T-helper 1 cell treated with Interleukin-12 subunit alpha and Interleukin-12 subunit beta and Interleukin-4 antibody, amounts not matched to agents 30 ng/mL and 1 ng/mL, for 36 hours (primary cell): ENCODE results near the gene RAB11A. TPM values are rescaled to one million over a fixed set of nuclear protein-coding genes. Genes with fewer than 3 reads are reported as not detected.

Source experiments
- intact Hi-C: fragments of 100-400 bp; cut with micrococcal nuclease; formaldehyde crosslinking; loops from one replicate; pipeline ENCODE4 v1.15.1; 2024
- total RNA-seq: library from RNA; stranded (reverse); gene quantifications from 2 replicates; pipeline ENCODE4 v1.2.3, GENCODE V29; 2022

RAB11A gene
- total RNA-seq, 1 donor from 2014 or later, result 212 TPM

GRCh38 chr15:65881766-65882434, 12.6 kb downstream of the RAB11A start:
- intact Hi-C loops, result loop anchor here (1.0 to 10.0 kb wide), 3 partner anchors 13 to 623 kb away; partner anchors contain the start of genes MAP2K1, RAB11A, RPL4 and ZWILCH

- intact Hi-C loops, result loop anchor here (10.0 kb wide), 2 partner anchors 501 to 621 kb away; partner anchors contain the start of genes MAP2K1, RPL4 and ZWILCH
Measured at GRCh38 chr15:65883571-65883970, 14.3 kb downstream of the RAB11A start.

GRCh38 chr15:65884511-65884910, 15.2 kb downstream of the RAB11A start:
- intact Hi-C loops, result loop anchor here (10.0 kb wide), 2 partner anchors 500 to 620 kb away; partner anchors contain the start of genes MAP2K1, RPL4 and ZWILCH

GRCh38 chr15:65885668-65886218, 16.5 kb downstream of the RAB11A start:
- intact Hi-C loops, result loop anchor here (5.0 to 10.0 kb wide), 3 partner anchors 97 to 619 kb away; partner anchors contain the start of genes MAP2K1, RPL4 and ZWILCH

GRCh38 chr15:65887565-65887964, 18.3 kb downstream of the RAB11A start:
- intact Hi-C loops, result loop anchor here (1.0 to 10.0 kb wide), 8 partner anchors 18 to 617 kb away; partner anchors contain the start of genes DENND4A, MAP2K1, RAB11A and RPL4

GRCh38 chr15:65888981-65889380, 19.7 kb downstream of the RAB11A start:
- intact Hi-C loops, result loop anchor here (5.0 to 10.0 kb wide), 3 partner anchors 93 to 616 kb away; partner anchors contain the start of genes MAP2K1, RPL4 and ZWILCH

- intact Hi-C loops, result no loop called here
Measured at GRCh38 chr15:65893060-65893459, 23.8 kb downstream of the RAB11A start.

GRCh38 chr15:65896236-65896635, 26.9 kb downstream of the RAB11A start:
- intact Hi-C loops, result no loop called here

GRCh38 chr15:65900488-65900887, 31.2 kb downstream of the RAB11A start:
- intact Hi-C loops, result no loop called here

GRCh38 chr15:65901336-65901735, 32.0 kb downstream of the RAB11A start:
- intact Hi-C loops, result no loop called here

- intact Hi-C loops, result loop anchor here (2.0 kb wide), 1 partner anchor 15 kb away; no protein-coding TSS in a partner anchor
Measured at GRCh38 chr15:65901836-65902235, 32.5 kb downstream of the RAB11A start.

GRCh38 chr15:65902373-65902772, 33.1 kb downstream of the RAB11A start:
- intact Hi-C loops, result loop anchor here (2.0 kb wide), 1 partner anchor 14 kb away; no protein-coding TSS in a partner anchor

- intact Hi-C loops, result loop anchor here (2.0 kb wide), 1 partner anchor 13 kb away; no protein-coding TSS in a partner anchor
Measured at GRCh38 chr15:65903296-65904073, 34.2 kb downstream of the RAB11A start.

GRCh38 chr15:65904301-65904700, 35.0 kb downstream of the RAB11A start:
- intact Hi-C loops, result no loop called here

GRCh38 chr15:65906396-65906795, 37.1 kb downstream of the RAB11A start:
- intact Hi-C loops, result no loop called here

- intact Hi-C loops, result no loop called here
Measured at GRCh38 chr15:65907661-65908060, 38.4 kb downstream of the RAB11A start.

- intact Hi-C loops, result no loop called here
Measured at GRCh38 chr15:65908876-65909275, 39.6 kb downstream of the RAB11A start.

GRCh38 chr15:65909831-65910230, 40.5 kb downstream of the RAB11A start:
- intact Hi-C loops, result no loop called here

GRCh38 chr15:65910341-65910740, 41.0 kb downstream of the RAB11A start:
- intact Hi-C loops, result no loop called here

GRCh38 chr15:65912235-65912634, 42.9 kb downstream of the RAB11A start:
- intact Hi-C loops, result no loop called here

- intact Hi-C loops, result no loop called here
Measured at GRCh38 chr15:65913631-65914199, 44.4 kb downstream of the RAB11A start.
